ENCODE results near the gene MEGF6. TPM values are rescaled to one million over a fixed set of nuclear protein-coding genes. Genes with fewer than 3 reads are reported as not detected.

The MEGF6 gene
- total and polyA plus RNA-seq, 2 of the 8 experiments (the other 6 are each of a cell fraction or from before 2014, with no cell fraction given), result 4.1 to 14.8 TPM

- no peak overlapping the region for H3K9ac ChIP-seq (replicated peaks in 1 of 4; ENCODE audit: extremely low read depth in 1 of 4, low read depth in 3 of 4, low read length in 3 of 4)
- H3K27ac ChIP-seq (ENCODE audit: low read depth, low read length), result no peak overlapping the region
- no peak overlapping the region for H4K91ac ChIP-seq (replicated peaks; ENCODE audit: insufficient read length, low read length)
- H2AK5ac ChIP-seq (ENCODE audit: low read depth, low read length), result no peak overlapping the region
- 86% methylated on average over 2 of the region's 5 CpGs; no CpG with 5 or more reads in 1 of the 2 experiments for WGBS, 2 experiments (ENCODE audit: extremely low coverage in 1 of 2, insufficient coverage in 1 of 2, insufficient read length in 1 of 2, insufficient replicate concordance in 2 of 2, low coverage in 1 of 2, low lambda C conversion rate in 2 of 2, missing lambda C conversion rate in 1 of 2)
- H2BK12ac ChIP-seq (ENCODE audit: low read depth, low read length), result no peak overlapping the region
- peaks cover 0 to 8% (median 5%) of the 10 kb centered on the region in 4 experiments; a peak in 5 of 7 replicates for H3K4me1 ChIP-seq (replicated peaks in 1 of 4; ENCODE audit: control insufficient read depth in 3 of 4, insufficient read depth in 4 of 4, low read length in 3 of 4)
- no peak overlapping the region for H3K4me2 ChIP-seq (ENCODE audit: insufficient read depth in 1 of 2, low read depth in 2 of 2, low read length in 2 of 2)
- H3K27me3 ChIP-seq (replicated peaks in 1 of 4; ENCODE audit: control insufficient read depth in 3 of 4, extremely low read depth in 1 of 4, insufficient read depth in 3 of 4, low read length in 3 of 4), result no peaks in the 10 kb centered on the region
- H4K8ac ChIP-seq (ENCODE audit: extremely low read depth, insufficient read depth, low read length), result no peak overlapping the region
- no peaks in the 10 kb centered on the region for H3K79me1 ChIP-seq (ENCODE audit: low read depth, low read length)
- H2BK5ac ChIP-seq (ENCODE audit: low read depth, low read length), result no peak overlapping the region
- no peak for FAIRE-seq
- no peak overlapping the region for H4K5ac ChIP-seq (ENCODE audit: insufficient read length, low read depth, low read length)
- no peak overlapping the region for H2BK20ac ChIP-seq (ENCODE audit: low read length)
- no peaks in the 10 kb centered on the region; a peak in 1 of 8 replicates for H3K36me3 ChIP-seq (ENCODE audit: control insufficient read depth in 2 of 4, insufficient read depth in 4 of 4, low read length in 3 of 4)
- ChIA-PET CTCF (ENCODE audit: partially characterized antibody) (interaction anchor here (0.6 to 9.7 kb wide), 13 partner anchors 9 to 251 kb away, joined by 3 to 132 read pairs (median 3); partner anchors contain the start of genes MEGF6 and TPRG1L), POLR2A (ENCODE audit: partially characterized antibody) (no interaction called here)
- no peak overlapping the region for H3K23ac ChIP-seq (ENCODE audit: insufficient read length)
- 0 out of 2 replicates have a peak, but pooled peaks cover 3% of the 10 kb centered on the region for H3K23me2 ChIP-seq (ENCODE audit: low read depth, low read length)
- no peak for DNase-seq (ENCODE audit: low read depth in 1 of 2, low spot score in 2 of 2)
- no peak overlapping the region for H3K4me3 ChIP-seq (ENCODE audit: extremely low read depth in 1 of 4, insufficient read depth in 2 of 4, low read depth in 3 of 4, low read length in 4 of 4)
- H3K18ac ChIP-seq (ENCODE audit: extremely low read depth, low read length), result no peak overlapping the region
- no peaks in the 10 kb centered on the region for H3K79me2 ChIP-seq (ENCODE audit: control insufficient read depth in 1 of 2, insufficient read depth in 2 of 2, low read length in 2 of 2)
- H2BK15ac ChIP-seq (ENCODE audit: low read length), result no peak overlapping the region
- peaks cover 11 to 12% of the 10 kb centered on the region in 2 experiments; a peak in 2 of 4 replicates for H3K9me3 ChIP-seq (ENCODE audit: insufficient read depth in 2 of 2, low read depth in 1 of 2, low read length in 1 of 2)
- H3K14ac ChIP-seq (ENCODE audit: insufficient read length), result no peak overlapping the region
- H2AFZ ChIP-seq (ENCODE audit: low read length), result no peak overlapping the region
- no peak overlapping the region for H3K56ac ChIP-seq (replicated peaks; ENCODE audit: insufficient read length, low read depth, low read length)
- H4K20me1 ChIP-seq (replicated peaks in 1 of 2; ENCODE audit: control insufficient read depth in 1 of 2, insufficient read depth in 2 of 2, low read length in 2 of 2), result peaks cover 0 to 4% of the 10 kb centered on the region in 2 experiments
- H3K4ac ChIP-seq (replicated peaks; ENCODE audit: insufficient read length, low read depth, low read length), result no peak overlapping the region
- no peak overlapping the region for H2BK120ac ChIP-seq (replicated peaks; ENCODE audit: low read depth, low read length)
- peak in 1 of 3 experiments; percentile 23; a peak in 1 of 4 replicates for TF ChIP-seq CTCF (IDR thresholded peaks at IDR 0.05; ENCODE audit: control extremely low read depth in 1 of 3, insufficient read depth in 1 of 3, low read depth in 1 of 3, low read length in 3 of 3)
Observed at GRCh38 chr1:3588395-3588794, 22.9 kb downstream of the MEGF6 start.

All from H1 (cell line).